Renal cortical epithelial cell (primary cell): Measurements from ENCODE around the gene CNTN5. TPM values are rescaled to one million over a fixed set of nuclear protein-coding genes. Genes with fewer than 3 reads are reported as not detected.
"Not testable (repeated sequence)": the region's sequence is repeated elsewhere in the genome, so short reads cannot be mapped to it uniquely, and the experiment has no call there.

Experiments
- DNase-seq: peaks from one replicate; pipeline ENCODE4 v3.0.0-alpha.2; 2011; ENCODE audit warnings: low read depth
- total RNA-seq: library from RNA; depleted of rRNA; stranded (reverse); fragments of >200 nt; gene quantifications from 2 replicates; pipeline ENCODE4 v1.2.3, GENCODE V29; 2014

CNTN5 gene
- total RNA-seq = under 0.01 and 0.10 TPM in 2 replicates

- peak; percentile 24 for DNase-seq
Observed at GRCh38 chr11:99020352-99021225, at the start of gene CNTN5. Gene CNTN5, plus strand, starts transcription at chr11:99020949.

GRCh38 chr11:98979205-98979604 lies 41.5 kb upstream of the CNTN5 start:
- no peak for DNase-seq

GRCh38 chr11:99015634-99016454 lies 4.9 kb upstream of the CNTN5 start:
- DNase-seq = peak; percentile 58

GRCh38 chr11:99019696-99020095 lies 1.1 kb upstream of the CNTN5 start:
- no peak for DNase-seq

- DNase-seq = no peak
Observed at GRCh38 chr11:99037057-99037456, 16.3 kb downstream of the CNTN5 start.

GRCh38 chr11:99063331-99063730 lies 42.6 kb downstream of the CNTN5 start:
- DNase-seq = no peak

GRCh38 chr11:99065121-99065520 lies 44.4 kb downstream of the CNTN5 start:
- DNase-seq = no peak

GRCh38 chr11:99066618-99067317 lies 46.0 kb downstream of the CNTN5 start:
- no peak for DNase-seq

GRCh38 chr11:99068832-99069231 lies 48.1 kb downstream of the CNTN5 start:
- peak; percentile 5 for DNase-seq

GRCh38 chr11:99069856-99070444 lies 49.2 kb downstream of the CNTN5 start:
- DNase-seq = peak; percentile 15

GRCh38 chr11:99079576-99079975 lies 58.8 kb downstream of the CNTN5 start:
- no peak for DNase-seq

- DNase-seq = no peak
Observed at GRCh38 chr11:99080154-99080553, 59.4 kb downstream of the CNTN5 start.

- DNase-seq = no peak
Observed at GRCh38 chr11:99098258-99098657, 77.5 kb downstream of the CNTN5 start.

GRCh38 chr11:99098751-99099150 lies 78.0 kb downstream of the CNTN5 start:
- DNase-seq = no peak

GRCh38 chr11:99117603-99118002 lies 96.9 kb downstream of the CNTN5 start:
- DNase-seq = no peak

- DNase-seq = not testable (repeated sequence)
Observed at GRCh38 chr11:99133862-99134261, 113.1 kb downstream of the CNTN5 start.

GRCh38 chr11:99135508-99135907 lies 114.8 kb downstream of the CNTN5 start:
- no peak for DNase-seq

- no peak for DNase-seq
Observed at GRCh38 chr11:99142237-99142636, 121.5 kb downstream of the CNTN5 start.

- peak; percentile 2 for DNase-seq
Observed at GRCh38 chr11:99148352-99148751, 127.6 kb downstream of the CNTN5 start.

- no peak for DNase-seq
Observed at GRCh38 chr11:99154277-99154676, 133.5 kb downstream of the CNTN5 start.

GRCh38 chr11:99160447-99160846 lies 139.7 kb downstream of the CNTN5 start:
- DNase-seq = no peak

- DNase-seq = no peak
Observed at GRCh38 chr11:99162819-99163218, 142.1 kb downstream of the CNTN5 start.
